ENCODE results near the gene CNP.

The CNP gene

GRCh38 chr17:41972571-41973407 is 6.2 kb downstream of the CNP start:
- no peak for DNase-seq (ENCODE audit: low spot score)

GRCh38 chr17:41973408-41973811 is 6.8 kb downstream of the CNP start:
- no peak for DNase-seq (ENCODE audit: low spot score)

GRCh38 chr17:41974031-41974430 is 7.4 kb downstream of the CNP start:
- no peak for DNase-seq (ENCODE audit: low spot score)

- no peak for DNase-seq (ENCODE audit: low spot score)
Observed at GRCh38 chr17:41974658-41975057, 8.1 kb downstream of the CNP start.

GRCh38 chr17:41975099-41976083 is 8.8 kb downstream of the CNP start:
- DNase-seq (ENCODE audit: low spot score): no peak

- DNase-seq (ENCODE audit: low spot score): no peak
Observed at GRCh38 chr17:41976142-41976768, 9.7 kb downstream of the CNP start.

GRCh38 chr17:41977991-41978390 is 11.4 kb downstream of the CNP start:
- DNase-seq (ENCODE audit: low spot score): no peak

- DNase-seq (ENCODE audit: low spot score): no peak
Observed at GRCh38 chr17:41982026-41982760, 15.6 kb downstream of the CNP start.

GRCh38 chr17:41984454-41984853 is 17.9 kb downstream of the CNP start:
- no peak for DNase-seq (ENCODE audit: low spot score)

- DNase-seq (ENCODE audit: low spot score): no peak
Observed at GRCh38 chr17:41985919-41986318, 19.3 kb downstream of the CNP start.

GRCh38 chr17:41986634-41987033 is 20.0 kb downstream of the CNP start:
- no peak for DNase-seq (ENCODE audit: low spot score)

- no peak for DNase-seq (ENCODE audit: low spot score)
Observed at GRCh38 chr17:41987642-41988041, 21.0 kb downstream of the CNP start.

- DNase-seq (ENCODE audit: low spot score): no peak
Observed at GRCh38 chr17:41988418-41988817, 21.8 kb downstream of the CNP start.

- DNase-seq (ENCODE audit: low spot score): no peak
Observed at GRCh38 chr17:41989702-41990419, 23.3 kb downstream of the CNP start.

GRCh38 chr17:41992576-41992975 is 26.0 kb downstream of the CNP start:
- DNase-seq (ENCODE audit: low spot score): no peak

GRCh38 chr17:41996855-41997164 is 30.2 kb downstream of the CNP start:
- no peak for DNase-seq (ENCODE audit: low spot score)

GRCh38 chr17:41998497-41998896 is 31.9 kb downstream of the CNP start:
- no peak for DNase-seq (ENCODE audit: low spot score)

GRCh38 chr17:42000413-42001133 is 34.0 kb downstream of the CNP start:
- no peak for DNase-seq (ENCODE audit: low spot score)

GRCh38 chr17:42001729-42002128 is 35.1 kb downstream of the CNP start:
- DNase-seq (ENCODE audit: low spot score): no peak

- DNase-seq (ENCODE audit: low spot score): no peak
Observed at GRCh38 chr17:42002175-42002791, 35.7 kb downstream of the CNP start.
